Breast epithelium (tissue), 4 donors: ENCODE measurements around the gene DHX16. TPM values are rescaled to one million over a fixed set of nuclear protein-coding genes. Genes with fewer than 3 reads are reported as not detected.

Experiments
- DNase-seq, 2 donors: peaks; one replicate each; pipeline ENCODE4 v3.0.0-alpha.2; 2019; ENCODE audit warnings: low spot score in 2 of 2
- H3K27ac ChIP-seq, 2 donors: fragments of 200-600 bp; sonication (generic) in 1 of 2; one replicate each; pipeline ENCODE4 v1.5.1; 2016 to 2019; ENCODE audit warnings: mild to moderate bottlenecking in 1 of 2
- H3K27me3 ChIP-seq, 2 donors: fragments of 200-600 bp; sonication (generic) in 1 of 2; one replicate each; pipeline versions ENCODE4 v1.5.1 to v1.6.0; 2017 to 2019; ENCODE audit warnings: control low read depth in 1 of 2, mild to moderate bottlenecking in 1 of 2
- H3K36me3 ChIP-seq: fragments of 200-600 bp; one replicate; pipeline ENCODE4 v1.5.1; 2019
- H3K4me1 ChIP-seq, 2 donors: fragments of 200-600 bp; sonication (generic); one replicate each; pipeline ENCODE4 v1.5.1; 2016 to 2019; ENCODE audit warnings: control low read depth in 1 of 2
- H3K4me3 ChIP-seq, 3 donors: fragments of 200-600 bp; sonication (generic); 1 replicate in 2 of 3; 2 replicates in 1 of 3; pipeline ENCODE4 v1.5.1; 2016 to 2019; ENCODE audit warnings: mild to moderate bottlenecking in 3 of 3, moderate library complexity in 2 of 3
- H3K9me3 ChIP-seq, 2 donors: fragments of 200-600 bp; sonication (generic) in 1 of 2; one replicate each; pipeline ENCODE4 v1.5.1; 2016 to 2019; ENCODE audit warnings: control low read depth in 1 of 2
- POLR2A ChIP-seq: fragments of 450-650 bp; IDR thresholded peaks from one replicate; pipeline ENCODE4 v1.6.1; 2016; ENCODE audit warnings: antibody characterized with exemption, mild to moderate bottlenecking, moderate library complexity
- POLR2AphosphoS5 ChIP-seq, 3 donors: sonication (generic); formaldehyde crosslinking; IDR thresholded peaks; one replicate each; pipeline ENCODE4 v1.6.1; 2017; ENCODE audit warnings: antibody characterized with exemption in 3 of 3
- intact Hi-C: fragments of 100-400 bp; cut with DNase I; formaldehyde crosslinking; loops from one replicate; pipeline ENCODE4 v1.15.1; 2023; ENCODE audit warnings: low total_unique reads
- total RNA-seq, 3 donors: library from RNA; depleted of rRNA; stranded (reverse); fragments of >200 nt; gene quantifications; one replicate each; pipeline ENCODE4 v1.1.0, GENCODE V29; 2016
- TF ChIP-seq, protein P1 (sequence below), 3 donors: fragments of 450-650 bp; IDR thresholded peaks; one replicate each; pipeline ENCODE4 v1.5.1; 2016 to 2017; ENCODE audit warnings: antibody characterized with exemption in 3 of 3, mild to moderate bottlenecking in 3 of 3, moderate library complexity in 3 of 3

DHX16 gene
- total RNA-seq, 3 donors from 2014 or later = 23.5 to 35.3 (median 26.2) TPM

GRCh38 chr6:30615958-30616810 is 56.6 kb downstream of the DHX16 start:
- Histone ChIP-seq H3K4me1 (peaks cover 0 to 18% of the 10 kb centered on the region in 2 donors), H3K27ac (peak overlapping the region; percentile 95 to 100), H3K9me3 (no peaks in the 10 kb centered on the region), H3K27me3 (no peaks in the 10 kb centered on the region), H3K4me3 (peak overlapping the region; percentile 82 to 91 (median 86)), H3K36me3 (no peaks in the 10 kb centered on the region)
- TF ChIP-seq POLR2AphosphoS5 (IDR thresholded peaks at IDR 0.05) (peak in 2 of 3 donors; percentile 65 to 79), POLR2A (peak; percentile 38)
- TF ChIP-seq, protein P1, sequence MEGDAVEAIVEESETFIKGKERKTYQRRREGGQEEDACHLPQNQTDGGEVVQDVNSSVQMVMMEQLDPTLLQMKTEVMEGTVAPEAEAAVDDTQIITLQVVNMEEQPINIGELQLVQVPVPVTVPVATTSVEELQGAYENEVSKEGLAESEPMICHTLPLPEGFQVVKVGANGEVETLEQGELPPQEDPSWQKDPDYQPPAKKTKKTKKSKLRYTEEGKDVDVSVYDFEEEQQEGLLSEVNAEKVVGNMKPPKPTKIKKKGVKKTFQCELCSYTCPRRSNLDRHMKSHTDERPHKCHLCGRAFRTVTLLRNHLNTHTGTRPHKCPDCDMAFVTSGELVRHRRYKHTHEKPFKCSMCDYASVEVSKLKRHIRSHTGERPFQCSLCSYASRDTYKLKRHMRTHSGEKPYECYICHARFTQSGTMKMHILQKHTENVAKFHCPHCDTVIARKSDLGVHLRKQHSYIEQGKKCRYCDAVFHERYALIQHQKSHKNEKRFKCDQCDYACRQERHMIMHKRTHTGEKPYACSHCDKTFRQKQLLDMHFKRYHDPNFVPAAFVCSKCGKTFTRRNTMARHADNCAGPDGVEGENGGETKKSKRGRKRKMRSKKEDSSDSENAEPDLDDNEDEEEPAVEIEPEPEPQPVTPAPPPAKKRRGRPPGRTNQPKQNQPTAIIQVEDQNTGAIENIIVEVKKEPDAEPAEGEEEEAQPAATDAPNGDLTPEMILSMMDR (IDR thresholded peaks at IDR 0.05) = no peak
- DNase-seq = peak in 1 of 2 donors; percentile 43
- intact Hi-C loops = no loop called here

GRCh38 chr6:30615219-30615957 is 57.4 kb downstream of the DHX16 start:
- intact Hi-C loops = no loop called here
- DNase-seq = no peak

DNA sequence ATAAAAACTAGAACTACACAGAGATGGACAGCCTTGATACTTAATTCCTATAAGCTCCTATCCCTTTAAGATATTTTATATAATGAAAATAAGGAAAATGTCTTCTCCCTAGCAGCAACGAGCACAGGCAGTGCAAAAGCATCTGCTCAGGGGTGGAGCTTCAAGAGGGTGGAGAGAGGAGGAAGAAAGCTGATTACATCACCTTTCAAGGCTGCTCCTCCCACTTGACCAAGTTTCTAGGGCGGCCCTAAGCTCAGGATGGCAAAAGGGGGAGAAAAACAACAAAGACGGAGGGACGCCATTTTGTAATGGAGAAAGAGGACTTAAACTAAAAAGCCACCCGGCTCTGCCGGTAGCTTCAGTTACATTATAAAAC is 58.0 kb downstream of the DHX16 start:
- no peaks in the 10 kb centered on the region for H3K9me3 ChIP-seq
- peak overlapping the region; percentile 90 to 100 for H3K27ac ChIP-seq
- no peaks in the 10 kb centered on the region for H3K27me3 ChIP-seq
- peaks cover 0 to 18% of the 10 kb centered on the region in 2 donors for H3K4me1 ChIP-seq
- TF ChIP-seq POLR2A (peak; percentile 37), POLR2AphosphoS5 (IDR thresholded peaks at IDR 0.05) (peak in 2 of 3 donors; percentile 70 to 89)
- TF ChIP-seq, protein P1 (IDR thresholded peaks at IDR 0.05) = no peak
- DNase-seq = peak; percentile 82 to 95
- H3K4me3 ChIP-seq = peak overlapping the region; percentile 82 to 91 (median 86)
- intact Hi-C loops = no loop called here
- H3K36me3 ChIP-seq = no peaks in the 10 kb centered on the region

More at GRCh38 chr6:30615219-30615957, 57.4 kb downstream of the DHX16 start:
- TF ChIP-seq POLR2AphosphoS5 (IDR thresholded peaks at IDR 0.05) (peak; percentile 0 to 66 (median 60)), POLR2A (no peak)
- TF ChIP-seq, protein P1 (IDR thresholded peaks at IDR 0.05) = no peak
- Histone ChIP-seq H3K4me1 (peaks cover 0 to 18% of the 10 kb centered on the region in 2 donors), H3K9me3 (no peaks in the 10 kb centered on the region), H3K36me3 (no peaks in the 10 kb centered on the region), H3K4me3 (peak overlapping the region; percentile 82 to 91 (median 86)), H3K27ac (peak overlapping the region; percentile 95 to 100), H3K27me3 (no peaks in the 10 kb centered on the region)

- intact Hi-C loops = no loop called here
- H3K36me3 ChIP-seq = no peaks in the 10 kb centered on the region
- peaks cover 0 to 17% of the 10 kb centered on the region in 2 donors for H3K4me1 ChIP-seq
- TF ChIP-seq POLR2A (no peak), POLR2AphosphoS5 (IDR thresholded peaks at IDR 0.05) (no peak)
- TF ChIP-seq, protein P1 (IDR thresholded peaks at IDR 0.05) = no peak
- H3K27me3 ChIP-seq = no peaks in the 10 kb centered on the region
- no peaks in the 10 kb centered on the region for H3K9me3 ChIP-seq
- peak overlapping the region; percentile 82 to 91 (median 86) for H3K4me3 ChIP-seq
- H3K27ac ChIP-seq = peak overlapping the region; percentile 90 to 100
- DNase-seq = no peak
Observed at GRCh38 chr6:30614044-30614842, 58.6 kb downstream of the DHX16 start.
